GM23338 (cell line): ENCODE results near the gene PHAX. TPM values are rescaled to one million over a fixed set of nuclear protein-coding genes. Genes with fewer than 3 reads are reported as not detected.
A peak's percentile ranks its signal among the peaks of the same experiment; 100 is the strongest.

ENCODE experiments used
- ATAC-seq: fragments of 200-7000 bp; cut with Tn5 transposase; 3 replicates; pipeline ENCODE4 v1.9.1; 2020
- DNase-seq: peaks from one replicate; pipeline ENCODE4 v3.0.0-alpha.2; 2015; ENCODE audit warnings: low spot score
- H2AFZ ChIP-seq: fragments of 200-600 bp; sonication (generic); 2 replicates; pipeline ENCODE4 v1.8.0; 2016; ENCODE audit warnings: antibody characterized with exemption, mild to moderate bottlenecking, moderate library complexity
- H3F3A ChIP-seq: fragments of 200-600 bp; sonication (generic); replicated peaks from 2 replicates; pipeline ENCODE4 v1.8.0; 2017; ENCODE audit warnings: antibody characterized with exemption, mixed run types, low read depth
- H3K27ac ChIP-seq: fragments of 200-600 bp; sonication (generic); 2 replicates; pipeline ENCODE4 v1.6.1; 2016; ENCODE audit warnings: low read depth
- H3K27me3 ChIP-seq: fragments of 200-600 bp; sonication (generic); 2 replicates; pipeline ENCODE4 v1.8.0; 2016; ENCODE audit warnings: mild to moderate bottlenecking, mixed run types, moderate library complexity; ENCODE audit not compliant: insufficient read depth
- H3K36me3 ChIP-seq: fragments of 200-600 bp; sonication (generic); 2 replicates; pipeline ENCODE4 v1.8.0; 2016; ENCODE audit warnings: mild to moderate bottlenecking; ENCODE audit not compliant: insufficient read depth
- H3K4me1 ChIP-seq: fragments of 200-600 bp; sonication (generic); 2 replicates; pipeline ENCODE4 v1.8.0; 2016; ENCODE audit warnings: mild to moderate bottlenecking, moderate library complexity; ENCODE audit not compliant: insufficient read depth
- H3K4me2 ChIP-seq: fragments of 200-600 bp; sonication (generic); 2 replicates; pipeline ENCODE4 v1.7.1; 2017; ENCODE audit warnings: mixed run types
- H3K4me3 ChIP-seq: fragments of 200-600 bp; sonication (generic); 2 replicates; pipeline ENCODE4 v1.6.1; 2016; ENCODE audit warnings: mixed run types
- H3K79me2 ChIP-seq: fragments of 200-600 bp; sonication (generic); replicated peaks from 2 replicates; pipeline ENCODE4 v1.8.0; 2017; ENCODE audit warnings: mild to moderate bottlenecking; ENCODE audit not compliant: insufficient read depth
- H3K9me2 ChIP-seq: fragments of 200-600 bp; sonication (generic); 2 replicates; pipeline ENCODE4 v1.8.0; 2017; ENCODE audit not compliant: insufficient read depth
- H4K20me1 ChIP-seq: fragments of 200-600 bp; sonication (generic); replicated peaks from 2 replicates; pipeline ENCODE4 v1.8.0; 2017; ENCODE audit warnings: mild to moderate bottlenecking; ENCODE audit not compliant: insufficient read depth
- H3K27ac Mint-ChIP-seq: 2 replicates; pipeline ENCODE4 v1.8.0; 2020; ENCODE audit warnings: inconsistent platforms, mild to moderate bottlenecking, moderate library complexity, mixed read lengths
- H3K27me3 Mint-ChIP-seq: 3 replicates; pipeline ENCODE4 v1.8.0; 2022; ENCODE audit warnings: low read depth, mild to moderate bottlenecking, moderate library complexity, mixed read lengths, inconsistent platforms; ENCODE audit not compliant: insufficient read depth, poor library complexity
- H3K36me3 Mint-ChIP-seq: 3 replicates; pipeline ENCODE4 v1.8.0; 2021; ENCODE audit warnings: low read depth, mild to moderate bottlenecking, inconsistent platforms, moderate library complexity, mixed read lengths
- H3K4me1 Mint-ChIP-seq: 3 replicates; pipeline ENCODE4 v1.8.0; 2020; ENCODE audit warnings: mild to moderate bottlenecking, inconsistent platforms, mixed read lengths
- H3K4me3 Mint-ChIP-seq: 3 replicates; pipeline ENCODE4 v1.8.0; 2021; ENCODE audit warnings: moderate library complexity, mild to moderate bottlenecking, inconsistent platforms, mixed read lengths
- H3K9me3 Mint-ChIP-seq: 3 replicates; pipeline ENCODE4 v1.8.0; 2020; ENCODE audit warnings: moderate library complexity, mild to moderate bottlenecking, inconsistent platforms, mixed read lengths
- CREB1 ChIP-seq: fragments of 250-450 bp; sonication (Bioruptor Pico); IDR thresholded peaks from 2 replicates; pipeline ENCODE4 v1.5.0; 2020; ENCODE audit warnings: low read depth, mild to moderate bottlenecking, moderate library complexity
- EZH2 ChIP-seq: fragments of 200-600 bp; sonication (generic); IDR thresholded peaks from one replicate; pipeline ENCODE4 v1.8.0; 2017; ENCODE audit warnings: antibody characterized with exemption, mild to moderate bottlenecking, low read depth; ENCODE audit not compliant: unreplicated experiment
- EZH2phosphoT487 ChIP-seq: fragments of 200-600 bp; sonication (generic); IDR thresholded peaks from one replicate; pipeline ENCODE4 v1.8.1; 2018; ENCODE audit warnings: antibody characterized with exemption; ENCODE audit not compliant: unreplicated experiment
- JUNB ChIP-seq: IDR thresholded peaks from one replicate; pipeline ENCODE4 v1.6.1; 2016; ENCODE audit warnings: antibody characterized with exemption; ENCODE audit not compliant: unreplicated experiment
- POLR2AphosphoS5 ChIP-seq: IDR thresholded peaks from 2 replicates; pipeline ENCODE4 v1.6.1; 2016; ENCODE audit warnings: antibody characterized with exemption, low read depth
- ZNF114 ChIP-seq: fragments of 250-450 bp; sonication (Bioruptor Pico); IDR thresholded peaks from 2 replicates; pipeline ENCODE4 v1.5.0; 2020; ENCODE audit warnings: mild to moderate bottlenecking, moderate library complexity
- ZNF331 ChIP-seq: fragments of 250-450 bp; sonication (Bioruptor Pico); IDR thresholded peaks from 2 replicates; pipeline ENCODE4 v1.5.0; 2020; ENCODE audit warnings: low read depth, mild to moderate bottlenecking, moderate library complexity
- ZNF462 ChIP-seq: fragments of 250-450 bp; sonication (Bioruptor Pico); IDR thresholded peaks from 2 replicates; pipeline ENCODE4 v1.5.0; 2020; ENCODE audit warnings: mild to moderate bottlenecking, moderate library complexity
- polyA plus RNA-seq: library from polyadenylated mRNA; unstranded; fragments of >200 nt; fragmentation: Nextera tagmentation; extraction: Ambion mirVana; gene quantifications from 2 replicates; pipeline ENCODE4 v1.2.1, GENCODE V29; 2016
- total RNA-seq: library from RNA; depleted of rRNA; stranded (reverse); fragments of >200 nt; shearing (Covaris generic); gene quantifications from 2 replicates; pipeline ENCODE4 v1.2.3, GENCODE V29; 2014
- TF ChIP-seq, protein P1 (sequence below): IDR thresholded peaks from 2 replicates; pipeline ENCODE4 v1.6.1; 2016; ENCODE audit warnings: antibody characterized with exemption
- TF ChIP-seq, protein P2 (sequence below), 2 experiments: fragments of 200-600 bp in 1 of 2; sonication (generic) in 1 of 2; conservative IDR thresholded peaks; 2 replicates each; pipeline versions ENCODE4 v1.5.1 to v1.6.1; 2016 to 2017; ENCODE audit warnings: antibody characterized with exemption in 2 of 2, low read depth in 2 of 2, mild to moderate bottlenecking in 2 of 2, moderate library complexity in 1 of 2

PHAX gene
- total and polyA plus RNA-seq, 2 experiments from 2014 or later, result 75.9 to 140 TPM

DNA sequence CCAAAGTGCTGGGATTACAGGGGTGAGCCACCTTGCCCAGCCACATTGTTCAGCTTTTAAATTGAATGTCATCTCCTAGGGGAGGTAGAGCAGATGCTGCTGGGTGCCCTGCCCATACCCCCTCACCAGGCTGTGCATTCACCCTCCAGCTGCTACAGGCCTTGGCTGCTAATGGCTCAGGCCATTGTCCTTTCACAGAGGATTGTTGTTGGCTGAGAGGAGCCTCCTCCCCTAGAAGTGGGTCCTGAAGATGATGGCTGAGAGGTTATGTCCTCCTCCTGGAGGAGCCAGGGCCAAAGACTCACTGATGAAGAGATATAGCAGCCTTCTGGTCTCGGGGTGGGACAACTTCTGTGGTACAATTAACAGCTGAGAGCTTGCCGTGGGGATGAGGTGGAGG lies 74.6 kb downstream of the PHAX start (continued):
- TF ChIP-seq ZNF462 (CRISPR knock-in tag) (no peak), ZNF114 (CRISPR knock-in tag) (no peak), EZH2phosphoT487 (no peak), CREB1 (no peak)
- TF ChIP-seq, protein P1, sequence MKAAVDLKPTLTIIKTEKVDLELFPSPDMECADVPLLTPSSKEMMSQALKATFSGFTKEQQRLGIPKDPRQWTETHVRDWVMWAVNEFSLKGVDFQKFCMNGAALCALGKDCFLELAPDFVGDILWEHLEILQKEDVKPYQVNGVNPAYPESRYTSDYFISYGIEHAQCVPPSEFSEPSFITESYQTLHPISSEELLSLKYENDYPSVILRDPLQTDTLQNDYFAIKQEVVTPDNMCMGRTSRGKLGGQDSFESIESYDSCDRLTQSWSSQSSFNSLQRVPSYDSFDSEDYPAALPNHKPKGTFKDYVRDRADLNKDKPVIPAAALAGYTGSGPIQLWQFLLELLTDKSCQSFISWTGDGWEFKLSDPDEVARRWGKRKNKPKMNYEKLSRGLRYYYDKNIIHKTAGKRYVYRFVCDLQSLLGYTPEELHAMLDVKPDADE, result no peak

GRCh38 chr5:126676195-126676624 lies 75.5 kb downstream of the PHAX start:
- H4K20me1 ChIP-seq, result no peaks in the 10 kb centered on the region
- H3K79me2 ChIP-seq, result no peaks in the 10 kb centered on the region
- no peaks in the 10 kb centered on the region for H3K9me3 Mint-ChIP-seq
- H3K27ac ChIP-seq, result no peak overlapping the region
- no peak overlapping the region for H3K4me3 ChIP-seq
- H3K9me2 ChIP-seq, result no peaks in the 10 kb centered on the region
- H2AFZ ChIP-seq, result no peak overlapping the region
- peaks cover 2% of the 10 kb centered on the region; the same call in 1 of the 3 replicates for H3K36me3 Mint-ChIP-seq
- peak; percentile 50 for ATAC-seq
- H3K27ac Mint-ChIP-seq, result peak overlapping the region; percentile 77
- H3F3A ChIP-seq, result no peaks in the 10 kb centered on the region
- H3K4me2 ChIP-seq, result no peak overlapping the region
- peaks cover 31% of the 10 kb centered on the region for H3K4me1 ChIP-seq
- H3K27me3 ChIP-seq, result no peaks in the 10 kb centered on the region
- no peaks in the 10 kb centered on the region for H3K36me3 ChIP-seq
- peaks cover 7% of the 10 kb centered on the region for H3K27me3 Mint-ChIP-seq
- DNase-seq, result peak; percentile 90
- no peak overlapping the region for H3K4me3 Mint-ChIP-seq
- H3K4me1 Mint-ChIP-seq, result peaks cover 51% of the 10 kb centered on the region
- TF ChIP-seq CREB1 (peak; percentile 63; the same call in 1 of the 2 replicates), ZNF331 (no peak), JUNB (no peak), EZH2 (no peak), POLR2AphosphoS5 (no peak), ZNF114 (CRISPR knock-in tag) (no peak), EZH2phosphoT487 (no peak)
- TF ChIP-seq, protein P1, result no peak
- TF ChIP-seq, protein P2, sequence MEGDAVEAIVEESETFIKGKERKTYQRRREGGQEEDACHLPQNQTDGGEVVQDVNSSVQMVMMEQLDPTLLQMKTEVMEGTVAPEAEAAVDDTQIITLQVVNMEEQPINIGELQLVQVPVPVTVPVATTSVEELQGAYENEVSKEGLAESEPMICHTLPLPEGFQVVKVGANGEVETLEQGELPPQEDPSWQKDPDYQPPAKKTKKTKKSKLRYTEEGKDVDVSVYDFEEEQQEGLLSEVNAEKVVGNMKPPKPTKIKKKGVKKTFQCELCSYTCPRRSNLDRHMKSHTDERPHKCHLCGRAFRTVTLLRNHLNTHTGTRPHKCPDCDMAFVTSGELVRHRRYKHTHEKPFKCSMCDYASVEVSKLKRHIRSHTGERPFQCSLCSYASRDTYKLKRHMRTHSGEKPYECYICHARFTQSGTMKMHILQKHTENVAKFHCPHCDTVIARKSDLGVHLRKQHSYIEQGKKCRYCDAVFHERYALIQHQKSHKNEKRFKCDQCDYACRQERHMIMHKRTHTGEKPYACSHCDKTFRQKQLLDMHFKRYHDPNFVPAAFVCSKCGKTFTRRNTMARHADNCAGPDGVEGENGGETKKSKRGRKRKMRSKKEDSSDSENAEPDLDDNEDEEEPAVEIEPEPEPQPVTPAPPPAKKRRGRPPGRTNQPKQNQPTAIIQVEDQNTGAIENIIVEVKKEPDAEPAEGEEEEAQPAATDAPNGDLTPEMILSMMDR (conservative IDR thresholded peaks at IDR 0.05; ENCODE audit: low read depth in 2 of 2), result peak; percentile 88 to 97
